Stomach (tissue), 4 donors: ENCODE measurements around the gene RTKN.

Experiments used
- POLR2A ChIP-seq, 4 donors: fragments of 450-650 bp; IDR thresholded peaks; one replicate each; pipeline ENCODE4 v1.6.1; 2016; ENCODE audit warnings: antibody characterized with exemption in 4 of 4, control low read depth in 2 of 4, mild to moderate bottlenecking in 1 of 4, moderate library complexity in 1 of 4
- POLR2AphosphoS5 ChIP-seq, 3 donors: sonication (generic); formaldehyde crosslinking; IDR thresholded peaks; one replicate each; pipeline ENCODE4 v1.6.1; 2016; ENCODE audit warnings: antibody characterized with exemption in 3 of 3
- TF ChIP-seq, protein P1 (sequence below), 7 experiments: fragments of 450-650 bp in 4 of 7; fragments of 200-600 bp in 3 of 7; sonication (generic) in 3 of 7; IDR thresholded peaks; one replicate each; pipeline ENCODE4 v1.5.1; 2016 to 2019; ENCODE audit warnings: antibody characterized with exemption in 7 of 7, control low read depth in 2 of 7, mild to moderate bottlenecking in 1 of 7

DNA sequence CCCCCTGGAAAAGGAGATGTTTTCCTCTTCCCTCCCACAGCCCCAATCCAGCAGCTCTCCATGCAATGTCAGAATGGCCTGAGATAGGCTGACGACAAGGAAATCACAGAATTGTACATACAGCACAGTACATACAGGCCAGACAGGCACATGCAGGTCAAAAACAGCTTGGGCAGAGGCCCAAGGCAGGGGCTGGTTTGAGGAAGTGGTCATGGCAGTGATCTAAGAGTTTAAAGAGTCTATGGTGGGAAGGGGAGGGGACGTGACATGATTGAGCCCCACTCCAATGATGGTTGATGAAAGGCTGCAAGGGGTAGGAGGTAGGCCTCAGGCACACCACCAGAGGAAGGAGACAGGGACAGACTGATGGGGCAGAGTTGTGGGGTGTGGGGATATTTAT is 65.9 kb downstream of the RTKN start:
- no peak for TF ChIP-seq POLR2AphosphoS5 (IDR thresholded peaks at IDR 0.05)
- TF ChIP-seq POLR2A (IDR thresholded peaks at IDR 0.05): no peak
- TF ChIP-seq, protein P1, sequence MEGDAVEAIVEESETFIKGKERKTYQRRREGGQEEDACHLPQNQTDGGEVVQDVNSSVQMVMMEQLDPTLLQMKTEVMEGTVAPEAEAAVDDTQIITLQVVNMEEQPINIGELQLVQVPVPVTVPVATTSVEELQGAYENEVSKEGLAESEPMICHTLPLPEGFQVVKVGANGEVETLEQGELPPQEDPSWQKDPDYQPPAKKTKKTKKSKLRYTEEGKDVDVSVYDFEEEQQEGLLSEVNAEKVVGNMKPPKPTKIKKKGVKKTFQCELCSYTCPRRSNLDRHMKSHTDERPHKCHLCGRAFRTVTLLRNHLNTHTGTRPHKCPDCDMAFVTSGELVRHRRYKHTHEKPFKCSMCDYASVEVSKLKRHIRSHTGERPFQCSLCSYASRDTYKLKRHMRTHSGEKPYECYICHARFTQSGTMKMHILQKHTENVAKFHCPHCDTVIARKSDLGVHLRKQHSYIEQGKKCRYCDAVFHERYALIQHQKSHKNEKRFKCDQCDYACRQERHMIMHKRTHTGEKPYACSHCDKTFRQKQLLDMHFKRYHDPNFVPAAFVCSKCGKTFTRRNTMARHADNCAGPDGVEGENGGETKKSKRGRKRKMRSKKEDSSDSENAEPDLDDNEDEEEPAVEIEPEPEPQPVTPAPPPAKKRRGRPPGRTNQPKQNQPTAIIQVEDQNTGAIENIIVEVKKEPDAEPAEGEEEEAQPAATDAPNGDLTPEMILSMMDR (IDR thresholded peaks at IDR 0.05): no peak
